ENCODE data around the gene ZBTB12.
"Not testable (repeated sequence)": the region's sequence is repeated elsewhere in the genome, so short reads cannot be mapped to it uniquely, and the experiment has no call there.

ZBTB12 gene

DNA sequence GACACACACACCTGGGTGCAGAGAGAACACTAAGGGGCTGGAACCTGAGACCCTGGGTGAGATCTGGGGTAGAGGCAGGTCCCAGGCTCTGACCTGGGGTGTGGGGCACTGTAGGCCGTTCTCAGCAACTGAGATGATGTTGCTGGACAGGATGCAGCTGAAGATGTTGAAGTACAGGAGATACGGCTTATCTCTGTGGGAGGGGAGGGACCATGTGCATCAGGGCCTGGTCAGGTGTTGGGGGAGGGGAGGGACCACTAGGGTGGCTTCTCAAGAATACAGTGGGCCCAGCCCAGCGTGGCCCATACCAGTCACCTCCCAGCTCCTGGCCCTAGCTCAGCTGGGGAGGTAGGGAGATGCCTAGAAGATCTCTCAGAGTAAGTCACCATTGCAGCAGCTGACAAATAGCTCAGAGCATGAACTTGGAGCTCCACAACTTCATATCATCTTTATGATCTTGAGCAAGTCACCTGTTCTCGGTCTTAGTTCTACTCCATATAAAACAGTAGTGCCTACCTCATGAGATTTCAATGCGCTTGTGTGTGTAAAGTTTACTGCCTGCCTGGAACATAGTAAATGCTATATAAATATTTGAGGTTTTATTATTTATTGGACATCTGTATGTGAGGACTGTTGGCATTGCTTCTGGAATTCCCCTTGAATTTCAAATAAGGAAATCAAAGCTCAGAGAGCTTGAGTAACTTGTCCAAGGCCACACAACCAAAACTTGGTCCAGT, 26.9 kb downstream of the ZBTB12 start:
- no peak for DNase-seq (ENCODE audit: low spot score)

DNA sequence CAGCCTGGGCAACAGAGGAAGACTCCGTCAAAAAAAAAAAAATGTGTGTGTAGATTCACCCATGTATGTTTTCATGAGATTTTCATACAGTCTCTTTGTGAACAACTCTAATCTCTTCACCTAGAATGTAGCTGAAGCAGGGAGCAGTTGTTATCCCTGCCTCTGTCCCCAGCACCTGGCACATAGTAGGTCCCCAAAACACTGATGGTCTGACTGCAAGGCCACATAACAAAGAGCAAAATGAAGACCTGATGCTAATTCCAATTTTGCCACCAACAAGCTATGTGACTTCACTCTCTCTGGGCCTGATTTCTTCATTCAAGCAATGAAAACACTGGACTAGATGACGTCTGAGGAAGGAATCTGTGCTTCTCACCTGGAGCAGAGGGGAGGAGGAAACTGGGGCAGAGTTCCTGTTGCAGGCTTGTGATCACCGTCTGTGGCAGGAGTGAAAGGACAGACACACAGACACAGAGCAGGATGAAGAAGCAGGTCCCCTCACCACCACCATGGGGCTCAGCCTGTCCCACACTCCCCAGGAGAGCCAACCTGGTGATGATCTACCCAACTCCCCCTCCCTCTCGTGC, 27.7 kb downstream of the ZBTB12 start:
- DNase-seq (ENCODE audit: low spot score): no peak

DNA sequence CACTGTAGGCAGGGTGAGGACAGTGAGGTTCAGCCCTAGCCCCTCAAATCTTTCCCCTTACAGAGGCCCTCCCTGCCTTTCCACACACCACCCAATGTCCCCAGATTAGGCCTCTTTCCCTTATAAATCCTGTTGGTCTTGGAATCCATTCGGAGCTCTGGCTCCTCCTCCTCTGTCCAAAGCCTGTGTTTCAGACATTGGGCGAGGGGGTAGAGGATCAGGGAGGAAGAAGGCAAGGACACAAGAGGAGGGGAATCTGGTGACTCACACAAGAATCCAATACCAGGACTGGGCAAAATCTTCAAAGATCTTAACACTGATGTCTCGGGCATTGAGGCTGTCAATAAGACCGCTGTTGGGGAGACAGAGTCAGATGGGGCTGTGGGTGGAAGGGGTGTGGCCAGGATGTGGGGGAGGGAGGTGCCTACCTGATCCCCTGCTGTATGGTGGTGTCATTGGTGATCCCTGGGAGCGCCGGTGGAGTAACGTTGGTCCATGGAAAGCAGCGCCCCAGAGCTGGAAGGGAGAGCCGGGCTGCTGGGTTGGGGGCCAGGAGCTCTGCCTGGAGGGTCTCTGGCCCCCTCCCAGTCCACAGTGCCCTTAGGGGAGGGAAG, 30.7 kb downstream of the ZBTB12 start:
- DNase-seq (ENCODE audit: low spot score): no peak

DNA sequence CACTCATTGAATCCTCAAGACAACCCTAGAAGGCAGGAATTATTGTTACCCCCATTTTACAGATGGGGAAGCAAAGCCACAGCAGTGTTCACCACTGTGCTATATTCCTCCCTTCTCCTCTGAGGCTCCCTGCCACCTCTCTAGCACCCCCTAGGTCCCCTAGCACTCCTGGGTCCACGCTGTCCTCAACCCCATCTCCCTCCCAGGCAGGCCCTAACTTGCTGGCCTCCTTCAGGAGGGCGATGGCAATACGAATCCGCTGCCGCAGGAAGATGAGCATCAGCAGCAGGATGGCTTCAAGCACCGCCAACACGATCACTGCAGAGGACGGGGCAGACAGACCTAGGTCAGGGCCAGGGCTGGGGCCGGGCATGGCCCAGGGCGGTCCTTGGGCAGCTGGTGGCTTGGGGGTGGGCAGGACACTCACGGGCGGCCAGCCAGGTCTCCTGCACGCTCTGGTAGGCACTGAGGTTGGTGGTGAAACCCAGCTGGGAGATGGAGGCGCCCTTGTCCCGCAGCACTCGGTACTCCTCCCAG, 31.4 kb downstream of the ZBTB12 start:
- no peak for DNase-seq (ENCODE audit: low spot score)

DNA sequence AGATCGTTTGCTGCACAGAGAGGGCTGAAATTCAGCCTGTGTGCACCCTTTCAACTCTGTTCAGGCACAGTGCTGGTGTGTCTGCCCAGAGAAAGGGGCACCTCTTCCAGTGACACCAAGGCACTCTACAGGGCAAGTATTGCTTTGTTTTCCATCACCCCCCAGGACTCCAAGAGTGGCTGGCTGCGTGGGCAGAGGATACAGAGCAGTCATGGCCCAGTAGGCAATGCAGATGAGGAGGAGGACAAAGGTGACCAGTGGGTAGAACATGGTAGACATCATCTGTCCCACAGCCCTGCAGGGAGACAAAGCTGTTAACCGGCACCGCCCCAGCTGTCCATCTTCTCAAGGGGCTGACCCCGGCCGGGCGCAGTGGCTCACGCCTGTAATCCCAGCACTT, 32.5 kb downstream of the ZBTB12 start:
- DNase-seq (ENCODE audit: low spot score): no peak

DNA sequence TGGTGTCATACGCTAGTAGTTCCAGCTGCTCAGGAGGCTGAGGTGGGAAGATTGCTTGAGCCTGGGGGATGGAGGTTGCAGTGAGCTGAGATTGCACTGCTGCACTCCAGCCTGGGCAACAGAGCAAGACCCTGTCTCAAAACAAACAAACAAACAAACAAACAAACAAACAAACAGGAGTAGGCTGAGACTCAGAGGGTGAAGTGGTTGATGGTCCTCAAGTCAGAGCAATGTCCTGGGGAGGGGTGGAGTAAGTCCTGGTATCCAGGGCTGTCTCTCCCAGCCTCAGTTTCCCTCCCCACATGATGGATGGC, 33.3 kb downstream of the ZBTB12 start:
- DNase-seq (ENCODE audit: low spot score): not testable (repeated sequence)

DNA sequence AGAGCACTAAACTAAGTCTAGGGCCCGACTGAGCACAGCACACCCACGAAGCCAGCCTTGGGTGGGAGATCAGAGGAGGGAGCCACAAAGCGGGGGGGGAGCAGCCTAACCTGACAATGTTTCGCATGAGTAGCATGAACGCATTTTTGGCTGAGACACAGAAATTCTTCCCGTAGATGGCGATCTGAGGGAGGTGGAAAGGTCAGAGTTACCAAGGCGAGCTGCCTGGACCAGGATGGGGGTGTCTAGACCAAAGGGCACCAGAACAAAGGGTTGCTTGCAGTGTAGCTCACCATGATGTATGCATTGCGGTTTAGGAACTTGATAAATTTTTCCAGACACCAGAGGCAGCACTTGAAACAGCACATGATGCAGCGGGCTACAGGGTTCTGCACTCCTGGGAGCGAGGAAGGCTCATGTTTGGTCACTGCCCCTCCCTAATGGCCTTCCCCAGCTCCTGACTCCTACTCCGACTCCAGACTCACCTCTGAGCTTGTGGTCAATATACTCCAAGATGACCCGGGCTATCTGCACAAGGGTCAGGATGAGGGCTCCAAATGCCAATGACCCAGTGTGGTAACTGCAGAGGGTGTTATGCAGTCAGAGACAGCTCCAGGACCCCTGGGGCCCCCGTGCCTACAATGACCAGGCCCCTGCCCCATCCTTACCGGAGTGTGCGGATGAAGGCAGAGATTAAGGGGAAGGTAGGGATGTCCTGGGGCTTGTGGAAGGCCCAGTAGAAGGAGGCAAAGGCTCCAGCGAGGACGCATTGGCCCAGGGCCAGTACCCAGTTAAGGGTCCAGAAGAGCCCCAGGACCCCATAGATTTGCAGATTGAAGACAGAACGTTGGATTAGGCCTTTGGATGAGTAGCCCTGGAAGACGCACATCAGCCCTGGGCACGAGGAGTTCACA, 36.4 kb downstream of the ZBTB12 start:
- no peak for DNase-seq (ENCODE audit: low spot score)

DNA sequence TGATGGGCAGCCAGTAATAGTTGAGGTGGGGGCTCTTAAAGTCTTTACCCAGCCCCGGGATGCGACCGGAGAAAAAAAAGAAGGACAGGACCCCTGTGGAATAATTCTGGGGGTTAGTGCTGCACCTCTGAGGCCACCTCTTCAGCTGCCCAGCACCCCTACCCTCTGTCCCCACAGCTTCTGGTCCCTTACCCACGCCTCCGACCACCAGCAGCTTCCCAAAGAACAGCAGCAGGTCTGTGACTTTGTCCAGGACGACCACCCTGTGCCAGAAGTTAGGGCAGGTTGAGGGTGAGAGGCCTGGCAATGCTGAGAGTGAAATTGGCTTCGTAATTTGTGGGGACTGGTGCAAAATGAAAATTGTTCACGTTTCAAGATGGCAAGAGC, 37.1 kb downstream of the ZBTB12 start:
- no peak for DNase-seq (ENCODE audit: low spot score)

DNA sequence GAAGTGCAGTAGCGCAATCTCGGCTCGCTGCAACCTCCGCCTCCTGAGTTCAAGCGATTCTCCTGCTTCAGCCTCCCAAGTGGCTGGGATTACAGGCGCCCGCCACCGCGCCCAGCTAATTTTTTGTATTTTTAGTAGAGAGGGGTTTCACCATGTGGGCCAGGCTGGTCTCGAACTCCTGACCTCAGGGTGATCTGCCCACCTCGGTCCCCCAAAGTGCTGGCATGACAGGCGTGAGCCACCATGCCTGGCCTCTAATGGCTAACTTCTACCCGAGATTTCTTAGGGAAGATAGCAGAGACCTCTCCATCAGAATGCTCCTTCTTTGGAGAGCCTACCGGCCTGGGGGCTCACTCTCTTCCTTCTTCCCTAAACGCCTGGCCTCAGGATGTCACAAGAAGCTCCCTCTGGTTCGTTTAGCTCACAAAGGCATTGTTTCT, 37.7 kb downstream of the ZBTB12 start:
- DNase-seq (ENCODE audit: low spot score): not testable (repeated sequence)

DNA sequence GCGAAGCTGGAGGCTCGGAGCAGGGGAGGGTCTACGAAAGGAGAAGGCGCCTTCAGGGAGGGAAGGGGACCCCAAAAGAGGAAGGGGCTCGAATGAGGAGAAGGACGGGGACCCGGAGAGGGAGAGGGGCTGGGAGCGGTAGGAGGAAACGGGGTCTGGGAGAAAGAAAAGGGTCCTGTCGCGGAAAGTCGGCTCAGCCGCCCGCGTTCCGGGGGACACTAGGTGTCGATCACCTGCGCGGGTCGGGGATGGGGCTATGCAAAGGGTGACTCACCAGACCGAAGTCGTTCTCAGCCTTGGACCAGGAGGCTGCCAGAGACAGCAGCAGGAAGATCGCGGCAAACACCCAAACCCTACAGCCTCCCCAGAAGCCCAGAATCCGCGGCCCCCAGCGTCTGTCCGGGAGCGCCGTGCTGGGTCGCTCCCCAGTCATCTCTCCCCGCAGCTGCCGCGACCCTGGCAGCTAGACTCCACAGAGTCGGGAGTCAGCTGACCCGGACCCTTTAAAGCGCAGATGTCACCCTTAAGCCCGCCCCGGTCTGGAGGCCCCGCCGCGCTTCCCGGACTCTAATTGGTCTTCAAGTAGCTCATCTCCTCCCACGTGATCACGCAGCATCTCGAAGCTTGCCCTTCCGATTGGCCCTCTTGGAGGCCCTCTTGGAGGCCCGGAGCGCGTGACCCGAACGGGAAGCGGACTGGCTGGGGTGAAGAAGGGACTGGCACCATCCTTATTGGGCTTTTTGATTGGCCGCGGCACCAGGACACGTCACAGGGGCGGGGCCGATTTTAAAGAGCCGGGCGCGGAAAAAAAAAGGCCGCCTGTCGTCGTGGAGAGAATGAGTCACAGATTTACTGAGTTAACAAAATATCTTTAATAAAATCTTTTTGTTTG, 39.3 kb downstream of the ZBTB12 start, which contains the start of gene NEU1:
Gene NEU1, minus strand, starts transcription at position 478 of the 892 bp plus-strand sequence. Its CDS starts 45 bp downstream, at position 433.
- DNase-seq (ENCODE audit: low spot score): peak; percentile 100

DNA sequence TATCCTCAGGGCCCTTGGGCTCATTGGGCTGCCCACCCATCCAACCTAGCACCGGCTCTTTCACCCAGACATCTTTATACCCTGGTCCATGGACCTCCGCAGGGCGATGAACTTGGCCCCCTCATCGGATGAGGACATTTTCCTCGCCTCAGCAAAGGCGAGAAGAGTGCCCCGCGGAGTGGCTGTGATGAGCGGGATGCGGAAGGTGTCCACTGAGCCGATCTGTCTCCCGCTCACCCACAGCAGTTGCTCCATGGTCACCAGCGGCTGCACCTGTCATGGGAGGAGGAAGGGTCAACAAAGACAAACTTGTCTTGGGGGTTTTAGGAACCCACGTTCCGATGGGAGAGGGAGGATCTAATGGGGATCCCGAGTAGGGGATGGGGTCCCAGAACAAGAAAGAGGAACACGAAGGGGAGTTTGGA, 40.0 kb downstream of the ZBTB12 start:
- DNase-seq (ENCODE audit: low spot score): no peak

DNA sequence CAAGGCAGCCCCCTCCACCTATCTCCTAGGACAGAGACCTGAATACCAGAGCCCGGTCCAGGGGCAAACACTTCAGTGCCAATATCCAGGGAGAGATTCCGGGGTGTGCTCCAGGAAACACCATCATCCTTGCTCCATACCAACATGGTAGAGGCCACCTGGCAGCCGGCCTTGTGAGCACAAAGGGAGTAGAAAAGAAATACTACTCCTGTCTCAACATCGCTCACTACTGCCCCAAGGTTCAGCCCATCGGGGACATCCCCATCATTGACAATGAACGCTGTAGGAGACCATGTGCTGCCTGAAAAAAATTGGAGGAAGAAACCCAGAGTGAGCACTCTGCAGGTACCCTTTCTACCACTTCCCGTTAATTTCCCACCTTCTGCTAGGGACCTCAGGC, 40.7 kb downstream of the ZBTB12 start:
- DNase-seq (ENCODE audit: low spot score): no peak

DNA sequence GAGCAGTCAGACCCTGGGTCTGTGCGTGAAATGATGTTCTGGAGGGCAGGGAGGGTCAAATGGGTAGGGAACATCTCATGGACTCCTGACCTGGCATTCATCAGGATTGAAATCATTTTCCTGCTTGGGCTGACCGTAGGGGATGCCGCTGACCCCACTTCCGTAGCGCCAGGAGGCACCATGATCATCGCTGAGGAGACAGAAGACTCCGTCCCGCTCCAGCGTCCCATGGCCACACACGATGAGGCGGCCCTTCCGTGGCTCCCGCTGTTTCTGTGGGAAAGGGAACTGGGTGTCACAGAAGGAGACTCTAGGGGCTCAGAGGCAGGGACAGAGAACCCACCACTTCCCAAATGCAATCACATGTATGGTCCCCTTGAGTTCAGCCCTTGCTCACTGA, 41.5 kb downstream of the ZBTB12 start:
- no peak for DNase-seq (ENCODE audit: low spot score)

DNA sequence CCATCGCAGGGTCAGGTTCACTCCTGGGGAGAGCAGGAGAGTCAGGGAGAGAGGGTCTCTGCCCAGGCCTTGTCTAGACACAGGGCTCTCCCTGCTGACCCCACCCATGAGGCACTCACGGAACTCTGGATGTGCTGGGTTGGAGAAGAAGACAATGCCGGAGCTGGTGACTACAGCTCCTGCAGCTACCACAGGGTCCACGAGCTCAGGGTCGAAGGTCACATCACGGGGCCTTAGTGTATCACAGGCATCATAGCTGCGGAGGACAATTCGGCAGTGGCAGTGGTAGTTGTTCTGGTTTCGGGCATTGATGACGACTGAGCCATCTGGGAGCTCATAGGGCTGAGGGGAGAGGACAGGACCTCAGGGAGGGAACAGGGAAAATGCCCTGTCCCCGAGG, 42.0 kb downstream of the ZBTB12 start:
- DNase-seq (ENCODE audit: low spot score): no peak

DNA sequence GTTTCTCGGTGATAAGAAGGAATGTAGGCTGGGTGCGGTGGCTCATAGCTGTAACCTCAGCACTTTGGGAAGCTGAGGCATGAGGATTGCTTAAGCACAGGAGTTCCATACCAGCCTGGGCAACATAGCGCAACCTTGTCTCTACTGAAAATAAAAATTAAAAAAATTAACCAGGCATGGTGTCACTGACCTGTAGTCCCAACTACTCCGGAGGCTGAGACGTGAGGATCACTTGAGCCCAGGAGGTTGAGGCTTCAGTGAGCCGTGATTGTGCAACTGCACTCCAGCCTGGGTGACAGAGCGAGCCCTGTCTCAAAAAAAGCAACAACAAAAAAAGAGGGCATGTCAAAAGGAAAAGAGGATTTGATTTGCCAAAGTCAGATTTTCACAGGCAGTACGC, 43.2 kb downstream of the ZBTB12 start:
- DNase-seq (ENCODE audit: low spot score): no peak

DNA sequence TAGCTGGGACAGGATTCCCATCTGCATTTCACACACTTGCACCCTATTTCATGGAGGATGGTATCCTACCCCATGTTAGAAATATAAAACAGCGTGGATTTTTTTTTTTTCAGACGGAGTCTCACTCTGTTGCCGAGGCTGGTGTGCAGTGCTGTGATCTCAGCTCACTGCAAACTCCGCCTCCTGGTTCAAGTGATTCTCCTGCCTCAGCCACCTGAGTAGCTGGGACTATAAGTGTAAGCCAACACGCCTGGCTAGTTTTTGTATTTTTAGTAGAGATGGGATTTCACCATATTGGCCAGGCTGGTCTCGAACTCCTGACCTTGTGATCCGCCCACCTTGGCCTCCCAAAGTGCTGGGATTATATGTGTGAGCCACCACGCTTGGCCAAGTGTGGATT, 44.1 kb downstream of the ZBTB12 start:
- not testable (repeated sequence) for DNase-seq (ENCODE audit: low spot score)

DNA sequence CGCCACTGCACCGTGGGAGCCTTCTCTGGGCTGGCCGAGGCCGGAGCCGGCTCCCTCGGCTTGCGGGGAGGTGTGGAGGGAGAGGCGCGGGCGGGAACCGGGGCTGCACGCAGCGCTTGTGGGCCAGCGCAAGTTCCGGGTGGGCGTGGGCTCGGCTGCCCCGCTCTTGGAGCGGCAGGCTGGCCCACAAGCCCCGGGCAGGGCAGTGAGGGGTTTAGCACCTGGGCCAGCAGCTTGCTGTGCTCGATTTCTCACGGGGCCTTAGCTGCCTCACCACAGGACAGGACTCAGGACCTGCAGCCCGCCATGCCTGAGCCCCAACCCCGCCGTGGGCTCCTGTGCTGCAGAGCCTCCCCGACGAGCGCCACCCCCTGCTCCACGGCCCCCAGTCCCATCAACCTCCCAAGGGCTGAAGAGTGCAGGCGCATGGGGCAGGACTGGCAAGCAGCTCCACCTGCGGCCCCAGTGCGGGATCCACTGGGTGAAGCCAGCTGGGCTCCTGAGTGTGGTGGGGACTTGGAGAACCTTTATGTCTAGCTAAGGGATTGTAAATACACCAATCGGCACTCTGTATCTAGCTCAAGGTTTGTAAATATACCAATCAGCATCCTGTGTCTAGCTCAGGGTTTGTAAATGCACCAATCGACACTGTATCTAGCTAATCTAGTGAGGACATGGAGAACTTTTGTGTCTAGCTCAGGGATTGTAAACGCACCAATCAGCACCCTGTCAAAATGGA, 49.7 kb downstream of the ZBTB12 start:
- DNase-seq (ENCODE audit: low spot score): not testable (repeated sequence)

DNA sequence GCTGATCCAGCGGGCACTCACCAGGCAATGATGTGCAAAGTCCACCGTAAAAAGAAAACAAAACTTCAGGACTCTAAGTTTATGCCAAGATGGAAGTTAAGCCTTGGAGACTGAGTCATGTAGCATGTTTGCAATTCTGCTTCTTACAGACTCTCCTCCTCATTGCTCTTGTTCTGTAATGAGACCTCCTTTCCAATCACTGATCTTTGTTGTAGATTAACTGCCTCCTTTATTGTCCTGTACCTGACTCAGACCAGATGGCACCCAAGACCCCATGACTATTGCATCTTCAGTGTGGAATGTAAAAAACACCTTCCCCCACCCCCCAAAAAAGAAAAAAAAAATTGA, 50.4 kb downstream of the ZBTB12 start:
- no peak for DNase-seq (ENCODE audit: low spot score)

DNA sequence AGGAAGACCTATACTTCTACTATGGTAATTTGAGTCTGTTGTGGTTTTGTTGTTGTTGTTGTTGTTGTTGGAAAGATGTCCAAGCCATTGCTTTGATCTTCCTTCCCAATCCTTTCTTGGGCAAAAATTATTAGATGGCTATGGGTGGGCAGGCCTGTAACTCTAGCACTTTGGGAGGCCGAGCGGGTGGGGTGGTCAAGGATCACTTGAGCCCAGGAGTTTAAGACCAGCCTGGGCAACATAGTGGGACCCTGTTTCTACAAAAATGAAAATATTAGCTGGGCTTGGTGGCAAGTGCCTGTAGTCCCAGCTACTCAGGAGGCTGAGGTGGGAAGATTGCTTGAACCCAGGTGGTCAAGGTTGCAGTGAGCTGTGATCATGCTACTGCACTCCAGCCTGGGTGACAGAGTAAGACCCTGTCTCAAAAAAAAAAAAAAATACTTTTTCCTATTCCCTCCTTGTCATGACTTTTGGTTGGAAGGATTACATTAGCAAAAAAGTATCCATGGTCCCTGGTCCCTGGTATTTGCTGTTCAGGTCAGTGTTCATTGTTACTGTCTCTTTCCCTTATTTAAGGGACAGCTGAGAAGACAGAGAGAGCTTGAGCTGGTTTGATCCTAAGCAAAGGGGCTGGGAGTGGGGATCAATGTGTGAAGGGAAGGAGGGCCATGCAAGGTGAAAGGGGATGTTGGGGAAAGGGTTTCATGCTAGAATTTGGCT, 51.0 kb downstream of the ZBTB12 start:
- DNase-seq (ENCODE audit: low spot score): no peak

Measured in hematopoietic multipotent progenitor cell treated with erythropoietin and hydrocortisone succinate and interleukin-3 and kit ligand, for 17 days (in vitro differentiated cells).